Neuronal stem cell (in vitro differentiated cells): ENCODE data around the gene BABAM2.

Experiments used
- DNase-seq: peaks from one replicate; pipeline ENCODE4 v3.0.0-alpha.2; 2013; ENCODE audit warnings: low spot score
- H2AFZ ChIP-seq: one replicate; pipeline ENCODE4 v1.6.1; 2013; ENCODE audit warnings: mild to moderate bottlenecking, low read length, inconsistent platforms
- H2AK5ac ChIP-seq: 2 replicates; pipeline ENCODE4 v1.6.1; 2013; ENCODE audit warnings: low read depth, mild to moderate bottlenecking, inconsistent platforms, low read length, moderate library complexity, mixed read lengths
- H2BK120ac ChIP-seq: 2 replicates; pipeline ENCODE4 v1.6.1; 2013; ENCODE audit warnings: low read depth, mild to moderate bottlenecking, inconsistent platforms, low read length, moderate library complexity, mixed read lengths
- H2BK12ac ChIP-seq: one replicate; pipeline ENCODE4 v1.6.1; 2013; ENCODE audit warnings: low read length, inconsistent platforms
- H2BK15ac ChIP-seq: 2 replicates; pipeline ENCODE4 v1.6.1; 2013; ENCODE audit warnings: mild to moderate bottlenecking, low read length, inconsistent platforms, mixed read lengths
- H2BK5ac ChIP-seq: one replicate; pipeline ENCODE4 v1.6.1; 2013; ENCODE audit warnings: inconsistent platforms, mild to moderate bottlenecking, low read length, moderate library complexity
- H3K14ac ChIP-seq: one replicate; pipeline ENCODE4 v1.6.1; 2013; ENCODE audit warnings: low read length, inconsistent platforms
- H3K18ac ChIP-seq: 2 replicates; pipeline ENCODE4 v1.6.1; 2013; ENCODE audit warnings: low read length, inconsistent platforms
- H3K23ac ChIP-seq: 2 replicates; pipeline ENCODE4 v1.6.1; 2013; ENCODE audit warnings: low read depth, mild to moderate bottlenecking, mixed read lengths, low read length, inconsistent platforms; ENCODE audit not compliant: poor library complexity
- H3K27ac ChIP-seq: replicated peaks from 3 replicates; pipeline ENCODE4 v1.5.1; 2013; ENCODE audit warnings: low read length, inconsistent platforms
- H3K27me3 ChIP-seq, 3 experiments: 2 replicates each; pipeline ENCODE4 v1.6.1; 2013; ENCODE audit warnings: low read length in 3 of 3, mild to moderate bottlenecking in 2 of 3, inconsistent platforms in 1 of 3, low read depth in 1 of 3, mixed read lengths in 1 of 3, moderate library complexity in 1 of 3; ENCODE audit not compliant: control insufficient read depth in 3 of 3, insufficient read depth in 3 of 3
- H3K36me3 ChIP-seq, 2 donors: replicated peaks in 1 of 2; 2 replicates each; pipeline ENCODE4 v1.6.1; 2013; ENCODE audit warnings: low read length in 2 of 2; ENCODE audit not compliant: control insufficient read depth in 2 of 2, insufficient read depth in 2 of 2
- H3K4ac ChIP-seq: 2 replicates; pipeline ENCODE4 v1.6.1; 2013; ENCODE audit warnings: inconsistent platforms, mild to moderate bottlenecking, low read length, moderate library complexity
- H3K4me1 ChIP-seq, 2 donors: 1 replicate in 1 of 2; 2 replicates in 1 of 2; pipeline ENCODE4 v1.6.1; 2013; ENCODE audit warnings: low read length in 2 of 2, low read depth in 1 of 2; ENCODE audit not compliant: control insufficient read depth in 2 of 2, insufficient read depth in 1 of 2
- H3K4me2 ChIP-seq: one replicate; pipeline ENCODE4 v1.6.1; 2013; ENCODE audit warnings: mild to moderate bottlenecking, low read length, inconsistent platforms; ENCODE audit not compliant: insufficient read depth, poor library complexity, severe bottlenecking
- H3K4me3 ChIP-seq, 2 donors: 2 replicates each; pipeline ENCODE4 v1.5.1; 2013; ENCODE audit warnings: low read length in 2 of 2, mild to moderate bottlenecking in 2 of 2, inconsistent platforms in 1 of 2, moderate library complexity in 1 of 2
- H3K79me1 ChIP-seq: one replicate; pipeline ENCODE4 v1.6.1; 2013; ENCODE audit warnings: low read depth, mild to moderate bottlenecking, inconsistent platforms, low read length, moderate library complexity
- H3K9ac ChIP-seq: one replicate; pipeline ENCODE4 v1.6.1; 2013; ENCODE audit warnings: mild to moderate bottlenecking, low read depth, low read length, inconsistent platforms; ENCODE audit not compliant: poor library complexity
- H3K9me3 ChIP-seq, 2 donors: replicated peaks in 1 of 2; 2 replicates each; pipeline versions ENCODE3 to v1.6.1; 2013; ENCODE audit warnings: low read length in 2 of 2, mild to moderate bottlenecking in 2 of 2, inconsistent platforms in 1 of 2, low read depth in 1 of 2, mixed read lengths in 1 of 2, moderate library complexity in 1 of 2; ENCODE audit not compliant: control insufficient read depth in 2 of 2, insufficient read depth in 1 of 2
- H4K8ac ChIP-seq: one replicate; pipeline ENCODE4 v1.6.1; 2013; ENCODE audit warnings: low read depth, mild to moderate bottlenecking, inconsistent platforms, low read length, moderate library complexity
- H4K91ac ChIP-seq: one replicate; pipeline ENCODE4 v1.6.1; 2013; ENCODE audit warnings: low read length, low read depth, mild to moderate bottlenecking, inconsistent platforms; ENCODE audit not compliant: poor library complexity
- WGBS, 2 donors: extraction: QIAGEN DNeasy Blood & Tissue Kit; methylation state at CpG; one replicate each; pipeline ENCODE4 v1.1.7; 2013; ENCODE audit warnings: missing lambda C conversion rate in 2 of 2, mixed read lengths in 1 of 2; ENCODE audit not compliant: insufficient read length in 2 of 2, insufficient replicate concordance in 1 of 2; ENCODE audit errors: extremely low coverage in 2 of 2; 5-methylcytosine and 5-hydroxymethylcytosine counted together

Gene BABAM2

DNA sequence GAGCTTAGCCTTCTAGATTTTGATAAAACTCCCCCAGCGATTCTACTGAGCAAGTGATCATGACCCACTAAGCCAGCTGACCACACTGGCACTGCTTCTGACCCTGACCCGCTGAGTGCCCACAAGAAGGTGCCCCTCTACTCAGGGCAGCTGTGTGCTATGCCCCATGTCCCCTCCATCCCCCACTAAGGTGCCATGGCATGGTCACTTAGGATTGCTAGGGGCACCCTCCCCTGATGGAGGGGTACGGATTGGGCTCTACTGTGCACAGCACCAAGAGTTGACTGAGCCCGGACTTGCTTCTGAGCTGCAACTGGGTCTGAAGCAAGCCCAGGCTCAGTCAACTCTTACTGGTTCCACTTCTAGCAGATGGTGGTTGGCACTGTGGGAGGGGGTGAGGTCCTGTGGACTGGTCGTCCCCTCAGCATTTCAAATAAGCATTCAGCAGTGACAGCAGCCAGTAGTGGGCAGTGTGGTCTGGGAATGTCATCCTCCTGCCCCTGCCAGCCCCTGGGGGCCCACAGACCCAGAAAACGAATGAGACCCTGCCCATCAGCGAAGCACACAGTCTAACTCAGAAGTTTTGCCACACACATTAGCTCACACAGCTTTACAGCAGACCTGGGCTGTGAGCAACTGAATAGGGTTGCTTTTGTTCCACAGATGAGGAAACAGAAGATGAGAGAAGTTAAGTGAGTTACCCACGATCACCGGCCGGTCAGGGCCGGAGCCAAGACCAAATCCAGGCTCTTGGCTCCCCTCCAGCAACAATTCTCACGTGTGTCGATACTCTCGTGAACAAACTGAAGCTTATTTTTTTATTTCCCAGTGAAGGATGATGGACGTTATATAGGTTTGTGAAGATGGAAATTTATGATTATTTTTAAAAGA, 450.0 kb downstream of the BABAM2 start:
- Histone ChIP-seq H3K23ac (no peak overlapping the region), H2AFZ (no peak overlapping the region), H3K14ac (no peak overlapping the region), H3K9ac (no peak overlapping the region), H3K18ac (peak overlapping the region; percentile 79), H3K27ac (no peak overlapping the region), H3K79me1 (no peaks in the 10 kb centered on the region), H3K4me3 (no peak overlapping the region), H4K8ac (no peak overlapping the region), H2AK5ac (peak overlapping the region; percentile 8), H2BK12ac (peak overlapping the region; percentile 59), H2BK5ac (no peak overlapping the region), H3K4me2 (no peak overlapping the region), H4K91ac (no peak overlapping the region), H3K27me3 (no peaks in the 10 kb centered on the region), H3K4ac (no peak overlapping the region), H2BK15ac (peak overlapping the region; percentile 69), H2BK120ac (no peak overlapping the region), H3K36me3 (peaks cover 0 to 5% of the 10 kb centered on the region in 2 donors), H3K4me1 (peaks cover 25 to 30% of the 10 kb centered on the region in 2 donors), H3K9me3 (peaks cover 0 to 4% of the 10 kb centered on the region in 2 donors)
- WGBS, 2 donors, result 100% methylated on average over 1 of the region's 15 CpGs; no CpG with 5 or more reads in 1 of the 2 donors
- DNase-seq, result no peak

DNA sequence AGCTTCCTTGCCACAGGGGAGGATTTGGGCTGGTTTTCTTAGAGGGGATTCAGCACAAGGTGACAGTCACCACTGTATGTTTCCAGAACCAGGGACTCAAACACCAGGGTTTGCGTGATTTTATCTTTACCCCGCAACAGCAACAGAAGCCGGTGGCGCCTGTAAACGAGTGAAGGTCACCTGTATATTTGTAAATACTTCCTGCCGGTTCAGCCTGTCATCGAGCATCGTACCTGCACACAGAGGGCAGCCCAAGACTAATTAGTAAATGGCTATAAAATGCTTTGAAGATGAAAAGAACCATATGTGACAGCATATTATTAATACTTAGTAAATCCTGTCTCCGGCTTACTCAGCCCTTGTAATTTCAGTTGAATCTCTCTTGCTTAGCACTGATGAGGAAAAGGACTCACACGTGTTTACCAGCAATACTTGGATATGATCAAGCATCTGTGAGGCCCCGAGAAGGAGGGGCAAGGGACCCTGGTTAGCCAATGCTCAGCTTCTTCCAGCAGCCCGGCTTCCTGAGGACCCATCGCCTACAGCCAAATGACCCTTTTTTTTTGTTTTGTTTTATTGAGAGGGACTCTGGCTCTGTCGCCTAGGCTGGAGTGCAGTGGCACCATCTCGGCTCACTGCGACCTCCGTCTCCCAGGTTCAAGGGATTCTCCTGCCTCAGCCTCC, 450.8 kb downstream of the BABAM2 start:
- Histone ChIP-seq H3K23ac (no peak overlapping the region), H3K4ac (no peak overlapping the region), H2BK15ac (no peak overlapping the region), H4K91ac (no peak overlapping the region), H2BK5ac (no peak overlapping the region), H3K36me3 (peaks cover 0 to 5% of the 10 kb centered on the region in 2 donors), H4K8ac (no peak overlapping the region), H3K4me1 (peaks cover 26 to 30% of the 10 kb centered on the region in 2 donors), H3K4me2 (no peak overlapping the region), H2AFZ (no peak overlapping the region), H3K14ac (no peak overlapping the region), H2AK5ac (no peak overlapping the region), H3K27me3 (no peaks in the 10 kb centered on the region), H3K27ac (no peak overlapping the region), H2BK12ac (no peak overlapping the region), H3K18ac (no peak overlapping the region), H2BK120ac (no peak overlapping the region), H3K4me3 (no peak overlapping the region), H3K79me1 (no peaks in the 10 kb centered on the region), H3K9me3 (peaks cover 0 to 4% of the 10 kb centered on the region in 2 donors), H3K9ac (no peak overlapping the region)
- no peak for DNase-seq
- WGBS, 2 donors, result no CpG with 5 or more reads among the region's 17 CpGs

DNA sequence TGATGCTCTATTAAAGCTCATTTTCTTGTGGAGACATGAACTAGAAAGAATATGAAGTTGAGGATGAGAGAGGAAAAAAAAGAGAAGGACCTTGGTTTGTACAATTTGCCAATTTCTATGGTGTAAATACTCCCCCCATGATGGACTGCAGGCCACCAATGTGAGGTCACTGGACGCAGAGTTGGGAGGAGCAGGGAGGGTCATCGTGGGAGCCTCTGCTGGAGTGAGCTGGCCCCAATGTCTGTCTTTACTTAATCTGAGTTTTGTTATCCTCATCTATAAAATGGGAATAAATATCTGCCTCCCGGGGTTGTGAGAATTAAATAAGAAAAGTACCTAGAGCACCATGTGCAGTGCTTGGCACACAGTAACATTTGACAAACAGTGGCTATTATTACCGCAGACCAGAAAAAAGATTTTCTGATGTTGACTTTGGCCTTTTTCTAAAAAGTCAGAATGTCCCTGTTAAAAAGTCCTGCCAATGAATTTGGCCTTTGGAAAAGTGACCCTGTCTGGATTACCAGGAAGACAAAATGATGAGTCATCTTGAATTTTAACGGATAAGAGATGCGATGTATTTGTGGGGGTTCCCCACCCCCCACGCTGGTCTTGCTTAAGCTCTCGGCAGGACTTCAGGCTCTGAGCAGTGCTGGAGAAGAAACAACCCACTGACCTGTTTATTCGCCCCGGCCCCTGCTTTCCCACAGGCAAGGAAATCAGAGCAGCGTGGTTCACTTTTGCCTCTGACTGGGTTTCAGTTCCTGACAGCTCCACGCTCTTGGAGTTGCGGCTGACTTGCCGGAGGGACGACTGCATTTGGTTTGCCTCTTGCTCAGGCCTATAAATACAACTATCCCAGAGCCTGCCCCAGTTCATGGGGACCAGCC, 451.8 kb downstream of the BABAM2 start:
- Histone ChIP-seq H3K9ac (no peak overlapping the region), H3K27ac (no peak overlapping the region), H3K36me3 (peaks cover 0 to 5% of the 10 kb centered on the region in 2 donors), H3K79me1 (no peaks in the 10 kb centered on the region), H3K4me2 (no peak overlapping the region), H4K91ac (no peak overlapping the region), H2AFZ (peak overlapping the region; percentile 62), H3K27me3 (no peaks in the 10 kb centered on the region), H2BK15ac (no peak overlapping the region), H2AK5ac (no peak overlapping the region), H3K18ac (no peak overlapping the region), H2BK120ac (no peak overlapping the region), H2BK5ac (no peak overlapping the region), H3K4me1 (peaks cover 26 to 30% of the 10 kb centered on the region in 2 donors), H3K9me3 (peaks cover 0 to 4% of the 10 kb centered on the region in 2 donors), H3K23ac (no peak overlapping the region), H3K4me3 (no peak overlapping the region), H3K14ac (no peak overlapping the region), H4K8ac (no peak overlapping the region), H2BK12ac (no peak overlapping the region), H3K4ac (no peak overlapping the region)
- no peak for DNase-seq
- no CpG with 5 or more reads among the region's 15 CpGs for WGBS, 2 donors
